Measurements from ENCODE around the gene SIT1. TPM values are rescaled to one million over a fixed set of nuclear protein-coding genes. Genes with fewer than 3 reads are reported as not detected.
"Not testable (repeated sequence)": the region's sequence is repeated elsewhere in the genome, so short reads cannot be mapped to it uniquely, and the experiment has no call there.

Gene SIT1
- total and polyA plus RNA-seq, 7 experiments from 2014 or later = 16.9 to 225 (median 45.9) TPM

DNA sequence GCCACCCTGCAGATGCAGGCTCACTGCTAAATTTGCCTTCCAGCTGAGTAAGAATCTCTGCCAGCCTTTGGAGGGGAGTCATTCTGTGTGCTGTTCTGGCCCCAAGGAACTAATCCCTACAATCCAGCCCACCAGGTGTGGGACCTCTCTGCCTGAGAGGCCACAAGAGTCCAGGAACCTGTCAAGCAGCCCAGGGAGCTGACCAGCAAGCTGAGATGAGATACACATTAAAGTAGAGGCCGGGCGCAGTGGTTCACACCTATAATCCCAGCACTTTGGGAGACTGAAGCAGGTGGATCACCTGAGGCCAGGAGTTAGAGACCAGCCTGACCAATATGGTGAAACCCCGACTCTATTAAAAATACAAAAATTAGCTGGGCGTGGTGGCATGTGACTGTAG, 38.7 kb downstream of the SIT1 start:
- Histone ChIP-seq H3K36me3 (ENCODE audit: control insufficient read depth in 2 of 3, insufficient read depth in 3 of 3, low read length in 3 of 3) (peaks cover 8 to 30% (median 15%) of the 10 kb centered on the region in 3 experiments), H3K4me1 (ENCODE audit: control insufficient read depth in 2 of 2, insufficient read depth in 2 of 2, low read length in 2 of 2) (peaks cover 15% of the 10 kb centered on the region in 2 donors)
- H3K4me3 ChIP-seq (ENCODE audit: low read length); H3K27me3 Mint-ChIP-seq; ATAC-seq; H3K27me3 ChIP-seq (ENCODE audit: control insufficient read depth in 2 of 2, insufficient read depth in 2 of 2, low read length in 2 of 2); H3K27ac ChIP-seq (ENCODE audit: low read depth, low read length); H3K9me3 ChIP-seq (ENCODE audit: control insufficient read depth in 2 of 3, low read length in 3 of 3); intact Hi-C loops (cut with micrococcal nuclease); H3K9me3 Mint-ChIP-seq; DNase-seq; H3K4me3 Mint-ChIP-seq: not testable (repeated sequence)
- peaks cover 17 to 30% (median 24%) of the 10 kb centered on the region in 7 donors for H3K4me1 Mint-ChIP-seq
- ChIA-PET CTCF (interaction anchor here (1.2 to 12.7 kb wide), 8 partner anchors 18 to 178 kb away, joined by 3 to 118 read pairs (median 16); partner anchors contain the start of genes CCDC107, CREB3, RMRP and SIT1), POLR2A (interaction anchor here (0.7 to 4.9 kb wide), 5 partner anchors 9 to 119 kb away, joined by 3 to 36 read pairs (median 3); partner anchors contain the start of genes CCDC107 and RMRP)
- peak overlapping the region in 1 of 9 donors; percentile 32 for H3K27ac Mint-ChIP-seq
- H3K36me3 Mint-ChIP-seq = peaks cover 0 to 10% (median 2%) of the 10 kb centered on the region in 5 donors

DNA sequence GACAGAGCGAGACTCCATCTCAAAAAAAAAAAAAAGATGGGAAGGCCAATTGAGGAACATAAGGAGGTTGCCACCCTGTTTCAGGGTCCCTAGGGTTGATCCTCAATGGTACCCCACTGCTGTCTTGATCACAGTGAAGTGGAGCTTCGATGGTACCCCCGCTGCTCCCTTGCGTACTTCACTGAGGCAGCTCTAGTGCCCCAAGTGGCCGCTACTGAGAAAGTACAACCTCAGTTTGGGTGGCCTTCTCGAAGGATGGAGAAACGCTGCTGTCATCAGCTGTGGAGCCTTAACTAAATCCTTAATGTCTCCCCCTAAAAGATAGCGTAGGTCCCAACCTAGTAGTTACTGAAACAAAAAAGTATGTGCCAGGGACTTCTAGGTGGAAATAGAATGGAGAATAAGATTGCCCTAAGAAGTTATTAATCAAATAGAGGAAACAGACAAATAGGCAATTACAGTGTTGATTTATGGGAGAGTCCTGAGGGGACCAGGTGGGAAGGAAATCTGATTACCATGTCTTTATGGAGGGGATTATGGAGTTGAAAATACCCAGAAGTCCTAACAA, 39.4 kb downstream of the SIT1 start:
- H3K36me3 ChIP-seq (ENCODE audit: control insufficient read depth in 2 of 3, insufficient read depth in 3 of 3, low read length in 3 of 3) = peaks cover 8 to 30% (median 15%) of the 10 kb centered on the region in 3 experiments
- POLR2A ChIA-PET = interaction anchor here (0.6 to 4.9 kb wide), 6 partner anchors 10 to 217 kb away, joined by 3 to 36 read pairs (median 3); partner anchors contain the start of genes CCDC107, FAM221B and RMRP
- H3K27ac Mint-ChIP-seq = peak overlapping the region in 3 of 9 donors; percentile 35 to 69 (median 39)

DNA sequence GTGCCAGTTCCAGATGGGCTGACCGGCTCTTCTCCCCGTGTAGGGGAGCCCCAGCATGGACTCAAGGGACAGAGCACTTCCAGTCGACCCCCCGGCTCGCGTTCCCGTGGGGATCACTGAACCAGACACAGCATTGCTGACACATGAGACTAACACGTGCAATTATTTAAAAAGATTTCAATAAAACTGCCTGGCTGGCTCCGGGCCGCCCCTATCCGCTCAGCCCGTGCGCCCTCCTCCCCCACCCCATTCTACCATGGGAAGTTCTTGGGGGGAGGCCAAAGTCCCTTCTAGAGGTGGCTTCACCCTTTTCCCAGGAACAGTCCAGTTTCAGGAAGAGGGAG, 40.9 kb downstream of the SIT1 start:
- CTCF ChIA-PET = interaction anchor here (2.9 to 12.7 kb wide), 4 partner anchors 20 to 87 kb away, joined by 16 to 118 read pairs (median 46); partner anchors contain the start of genes CCDC107, RMRP and SIT1
- ATAC-seq (no peak), DNase-seq (no peak)
- no peaks in the 10 kb centered on the region for H3K27me3 Mint-ChIP-seq
- no peaks in the 10 kb centered on the region for H3K9me3 Mint-ChIP-seq
- Histone ChIP-seq H3K4me1 (ENCODE audit: control insufficient read depth in 2 of 2, insufficient read depth in 2 of 2, low read length in 2 of 2) (peaks cover 19 to 20% of the 10 kb centered on the region in 2 donors), H3K4me3 (ENCODE audit: low read length) (no peak overlapping the region), H3K9me3 (ENCODE audit: control insufficient read depth in 2 of 3, low read length in 3 of 3) (no peaks in the 10 kb centered on the region), H3K27me3 (ENCODE audit: control insufficient read depth in 2 of 2, insufficient read depth in 2 of 2, low read length in 2 of 2) (no peaks in the 10 kb centered on the region), H3K36me3 (ENCODE audit: control insufficient read depth in 2 of 3, insufficient read depth in 3 of 3, low read length in 3 of 3) (peaks cover 8 to 30% (median 15%) of the 10 kb centered on the region in 3 experiments), H3K27ac (ENCODE audit: low read depth, low read length) (no peak overlapping the region)
- intact Hi-C loops (cut with micrococcal nuclease) = loop anchor here in 1 of 2 donors (10.0 kb wide), 4 partner anchors 975 to 1565 kb away; partner anchors contain the start of genes DNAI1, FAM219A, SIGMAR1 and UBAP2
- H3K36me3 Mint-ChIP-seq = peaks cover 0 to 14% (median 4%) of the 10 kb centered on the region in 5 donors
- H3K27ac Mint-ChIP-seq = peak overlapping the region in 1 of 9 donors; percentile 56
- H3K4me1 Mint-ChIP-seq = peaks cover 19 to 30% (median 24%) of the 10 kb centered on the region in 7 donors
- H3K4me3 Mint-ChIP-seq = no peak overlapping the region
- POLR2A ChIA-PET = interaction anchor here (4.9 kb wide), 1 partner anchor 36 kb away, joined by 36 read pairs; no protein-coding TSS in a partner anchor

More for the DNA sequence above, 39.4 kb downstream of the SIT1 start:
- H3K27me3 ChIP-seq (ENCODE audit: control insufficient read depth in 2 of 2, insufficient read depth in 2 of 2, low read length in 2 of 2) = no peaks in the 10 kb centered on the region
- peaks cover 15 to 17% of the 10 kb centered on the region in 2 donors for H3K4me1 ChIP-seq (ENCODE audit: control insufficient read depth in 2 of 2, insufficient read depth in 2 of 2, low read length in 2 of 2)
- peak in 6 of 9 donors; percentile 36 to 55 (median 45) for DNase-seq
- peak; percentile 90 for ATAC-seq
- intact Hi-C loops (cut with micrococcal nuclease) = no loop called here
- Mint-ChIP-seq H3K27me3 (no peaks in the 10 kb centered on the region), H3K9me3 (no peaks in the 10 kb centered on the region), H3K4me1 (peaks cover 18 to 32% (median 24%) of the 10 kb centered on the region in 7 donors), H3K36me3 (peaks cover 0 to 14% (median 4%) of the 10 kb centered on the region in 5 donors), H3K4me3 (peak overlapping the region in 1 of 10 donors; percentile 6)
- H3K27ac ChIP-seq (ENCODE audit: low read depth, low read length) = no peak overlapping the region
- no peaks in the 10 kb centered on the region for H3K9me3 ChIP-seq (ENCODE audit: control insufficient read depth in 2 of 3, low read length in 3 of 3)
- CTCF ChIA-PET = interaction anchor here (0.6 to 12.7 kb wide), 16 partner anchors 11 to 497 kb away, joined by 3 to 118 read pairs (median 4); partner anchors contain the start of genes CCDC107, CREB3, RMRP and SIT1
- no peak overlapping the region for H3K4me3 ChIP-seq (ENCODE audit: low read length)

DNA sequence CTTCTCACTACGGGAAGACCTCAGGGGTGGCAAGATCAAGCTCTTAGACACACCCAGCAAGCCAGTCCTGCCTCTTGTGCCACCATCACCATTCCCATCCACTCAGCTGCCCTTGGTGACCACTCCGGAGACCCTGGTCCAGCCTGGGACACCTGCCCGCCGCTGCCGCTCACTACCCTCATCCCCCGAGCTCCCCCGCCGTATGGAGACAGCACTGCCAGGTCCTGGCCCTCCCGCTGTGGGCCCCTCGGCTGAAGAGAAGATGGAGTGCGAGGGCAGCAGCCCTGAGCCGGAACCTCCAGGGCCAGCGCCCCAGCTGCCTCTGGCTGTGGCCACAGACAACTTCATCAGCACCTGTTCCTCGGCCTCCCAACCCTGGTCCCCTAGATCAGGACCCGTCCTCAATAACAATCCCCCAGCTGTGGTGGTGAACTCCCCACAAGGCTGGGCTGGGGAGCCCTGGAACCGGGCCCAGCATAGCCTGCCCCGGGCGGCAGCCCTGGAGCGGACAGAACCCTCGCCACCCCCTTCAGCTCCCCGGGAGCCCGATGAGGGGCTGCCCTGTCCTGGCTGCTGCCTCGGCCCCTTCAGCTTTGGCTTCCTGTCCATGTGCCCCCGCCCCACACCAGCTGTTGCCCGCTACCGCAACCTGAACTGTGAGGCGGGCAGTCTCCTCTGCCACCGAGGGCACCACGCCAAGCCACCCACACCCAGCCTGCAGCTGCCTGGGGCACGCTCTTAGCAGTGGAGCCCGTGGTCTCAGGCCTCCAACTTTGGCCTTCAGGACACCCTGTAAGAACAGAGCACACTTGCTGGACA, 41.5 kb downstream of the SIT1 start:
- ChIA-PET POLR2A (interaction anchor here (1.2 to 4.9 kb wide), 2 partner anchors 37 to 49 kb away, joined by 3 to 36 read pairs; partner anchors contain the start of genes CCDC107 and RMRP), CTCF (interaction anchor here (0.8 to 12.7 kb wide), 5 partner anchors 8 to 130 kb away, joined by 3 to 118 read pairs (median 4); partner anchors contain the start of genes SIT1 and TLN1)
- Mint-ChIP-seq H3K36me3 (peaks cover 0 to 14% (median 4%) of the 10 kb centered on the region in 5 donors), H3K27me3 (no peaks in the 10 kb centered on the region), H3K9me3 (no peaks in the 10 kb centered on the region), H3K4me1 (peaks cover 23 to 33% (median 27%) of the 10 kb centered on the region in 7 donors), H3K4me3 (no peak overlapping the region), H3K27ac (no peak overlapping the region)
- ATAC-seq (no peak), DNase-seq (no peak)
- Histone ChIP-seq H3K27me3 (ENCODE audit: control insufficient read depth in 2 of 2, insufficient read depth in 2 of 2, low read length in 2 of 2) (no peaks in the 10 kb centered on the region), H3K27ac (ENCODE audit: low read depth, low read length) (no peak overlapping the region), H3K4me3 (ENCODE audit: low read length) (no peak overlapping the region), H3K4me1 (ENCODE audit: control insufficient read depth in 2 of 2, insufficient read depth in 2 of 2, low read length in 2 of 2) (peaks cover 19 to 20% of the 10 kb centered on the region in 2 donors), H3K36me3 (ENCODE audit: control insufficient read depth in 2 of 3, insufficient read depth in 3 of 3, low read length in 3 of 3) (peaks cover 8 to 30% (median 15%) of the 10 kb centered on the region in 3 experiments), H3K9me3 (ENCODE audit: control insufficient read depth in 2 of 3, low read length in 3 of 3) (no peaks in the 10 kb centered on the region)
- intact Hi-C loops (cut with micrococcal nuclease) = loop anchor here in 1 of 2 donors (10.0 kb wide), 4 partner anchors 974 to 1564 kb away; partner anchors contain the start of genes DNAI1, FAM219A, SIGMAR1 and UBAP2

DNA sequence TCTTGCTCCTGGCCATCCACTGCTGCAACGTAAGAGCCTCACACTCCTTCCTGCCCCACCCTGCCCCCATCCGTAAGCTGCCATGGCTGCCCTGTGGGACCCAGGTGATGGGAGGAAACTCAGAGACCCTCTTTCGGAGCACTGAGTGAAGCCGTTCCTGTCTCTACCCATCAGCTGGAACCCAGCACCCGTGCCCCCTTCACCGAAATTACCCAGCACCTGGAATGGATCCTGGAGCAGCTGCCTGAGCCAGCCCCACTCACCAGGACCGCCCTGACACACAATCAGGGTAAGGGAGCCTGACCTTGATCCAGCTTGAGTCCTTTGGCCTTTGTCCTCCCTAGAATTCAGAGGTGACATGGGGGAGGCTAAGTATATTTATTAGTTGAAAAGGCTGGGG, 42.5 kb downstream of the SIT1 start:
- intact Hi-C loops (cut with micrococcal nuclease) = loop anchor here in 1 of 2 donors (10.0 kb wide), 4 partner anchors 973 to 1563 kb away; partner anchors contain the start of genes DNAI1, FAM219A, SIGMAR1 and UBAP2
- Histone ChIP-seq H3K4me3 (ENCODE audit: low read length) (no peak overlapping the region), H3K36me3 (ENCODE audit: control insufficient read depth in 2 of 3, insufficient read depth in 3 of 3, low read length in 3 of 3) (peaks cover 8 to 30% (median 15%) of the 10 kb centered on the region in 3 experiments), H3K27ac (ENCODE audit: low read depth, low read length) (no peak overlapping the region), H3K27me3 (ENCODE audit: control insufficient read depth in 2 of 2, insufficient read depth in 2 of 2, low read length in 2 of 2) (no peaks in the 10 kb centered on the region), H3K9me3 (ENCODE audit: control insufficient read depth in 2 of 3, low read length in 3 of 3) (no peaks in the 10 kb centered on the region), H3K4me1 (ENCODE audit: control insufficient read depth in 2 of 2, insufficient read depth in 2 of 2, low read length in 2 of 2) (peaks cover 24 to 26% of the 10 kb centered on the region in 2 donors)
- DNase-seq = no peak
- no peak overlapping the region for H3K4me3 Mint-ChIP-seq
- H3K27ac Mint-ChIP-seq = no peak overlapping the region
- POLR2A ChIA-PET = interaction anchor here (1.0 to 4.9 kb wide), 5 partner anchors 8 to 148 kb away, joined by 3 to 36 read pairs (median 4); partner anchors contain the start of genes CCDC107 and RMRP
- H3K4me1 Mint-ChIP-seq = peaks cover 29 to 42% (median 37%) of the 10 kb centered on the region in 7 donors
- H3K36me3 Mint-ChIP-seq = peaks cover 0 to 14% (median 4%) of the 10 kb centered on the region in 5 donors
- H3K27me3 Mint-ChIP-seq = no peaks in the 10 kb centered on the region
- ATAC-seq = no peak
- CTCF ChIA-PET = interaction anchor here (1.1 to 1.7 kb wide), 2 partner anchors 9 to 88 kb away, joined by 4 to 5 read pairs; no protein-coding TSS in a partner anchor
- H3K9me3 Mint-ChIP-seq = peaks cover 0 to 3% (median 0%) of the 10 kb centered on the region in 11 donors

All from naive thymus-derived CD4-positive, alpha-beta T cell (primary cell).